GM18499 (cell line): ENCODE results near the gene GLMP.
A peak's percentile ranks its signal among the peaks of the same experiment; 100 is the strongest.
"Not testable (repeated sequence)": the region's sequence is repeated elsewhere in the genome, so short reads cannot be mapped to it uniquely, and the experiment has no call there.

Source experiments
- ATAC-seq: cut with Tn5 transposase; IDR thresholded peaks from one replicate; pipeline ENCODE4 v1.9.1; 2021; ENCODE audit warnings: moderate number of reproducible peaks; ENCODE audit not compliant: insufficient read depth, unreplicated experiment

GLMP gene

DNA sequence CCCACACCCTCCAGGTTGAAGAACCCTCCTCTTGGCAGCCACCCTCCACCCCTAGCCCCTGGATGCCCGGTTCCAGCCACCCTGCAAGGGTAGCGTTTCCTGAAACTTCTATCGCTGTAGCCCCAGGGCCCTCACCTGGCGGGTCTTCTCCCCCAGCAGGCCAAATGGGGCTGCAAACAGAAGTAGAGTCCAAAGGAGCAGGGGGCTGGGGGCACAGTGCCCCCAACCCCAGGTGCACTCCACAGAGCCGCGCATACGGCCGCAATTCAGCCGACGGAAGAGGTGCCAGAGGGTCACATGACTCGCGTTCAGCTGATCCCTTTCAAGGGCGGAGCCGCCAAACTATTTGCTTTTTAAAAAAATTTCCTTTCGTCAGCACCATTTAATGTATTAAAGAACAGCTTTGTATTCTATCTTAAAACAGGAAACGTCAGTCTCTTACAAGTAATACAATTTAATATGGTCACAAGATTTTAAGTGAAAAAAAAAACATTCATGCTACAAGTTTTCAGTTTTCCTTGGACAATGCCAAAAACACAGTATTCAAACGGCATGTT, at the start of gene GLMP:
TSS of gene GLMP (minus strand) at position 289 of the 557 bp plus-strand sequence. CDS start at position 255, 34 bp downstream.
- no peak for ATAC-seq

DNA sequence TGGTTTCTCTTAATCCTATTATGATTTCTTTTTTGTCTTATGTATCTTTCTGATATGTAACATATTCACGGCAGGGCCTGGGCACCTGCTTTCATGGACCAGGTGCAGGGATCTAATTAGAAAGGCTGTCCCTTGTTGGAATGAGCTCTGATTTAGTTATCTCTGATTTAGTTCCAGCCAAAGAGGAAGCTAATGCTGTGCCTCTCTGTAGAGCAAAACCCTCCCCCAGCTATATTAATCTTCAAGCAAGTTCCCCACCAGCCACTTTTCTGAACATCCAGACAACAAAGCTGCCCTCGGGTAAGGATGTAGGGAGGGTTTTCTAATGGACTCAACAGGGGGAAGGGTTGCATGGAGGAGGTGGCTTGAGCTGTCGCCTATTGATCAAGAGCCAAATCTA, 48.9 kb upstream of the GLMP start:
- ATAC-seq: no peak

DNA sequence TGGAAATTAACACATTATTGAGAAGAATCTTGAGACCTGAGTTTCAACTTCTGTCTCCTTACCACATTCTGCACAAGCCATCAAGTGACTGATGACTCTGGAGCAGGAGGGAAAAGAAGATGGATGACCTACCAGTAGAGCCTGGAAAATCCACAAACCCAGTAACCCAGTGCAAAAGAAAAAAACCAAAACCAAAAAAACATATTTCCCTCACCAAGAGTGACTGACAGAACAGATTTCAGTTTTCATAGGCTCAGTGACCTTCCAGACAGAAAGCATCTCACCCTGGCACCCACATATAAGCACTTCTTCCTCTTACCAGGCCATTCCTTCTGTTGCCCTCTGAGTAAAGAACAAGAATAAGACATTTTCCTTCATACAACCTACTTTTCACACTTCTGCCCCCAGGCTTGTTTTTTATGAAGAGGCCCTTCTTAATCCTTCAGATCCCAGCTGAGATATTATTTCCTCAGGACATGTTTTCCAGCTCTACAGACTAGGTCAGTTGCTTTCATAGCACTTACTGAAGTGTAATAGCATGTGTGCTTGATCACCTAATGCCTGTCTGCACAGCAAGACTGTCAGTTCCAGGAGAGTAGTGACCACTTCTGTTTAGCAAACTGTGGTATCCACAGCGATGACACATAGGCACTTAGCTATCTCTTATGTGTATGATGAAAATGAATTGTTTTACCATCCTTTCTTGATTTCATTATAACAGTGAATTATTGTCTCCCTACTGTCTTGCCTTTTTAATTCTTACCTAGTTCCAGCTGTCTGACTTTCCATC, 46.9 kb upstream of the GLMP start:
- no peak for ATAC-seq

- ATAC-seq: peak; percentile 82
Measured at GRCh38 chr1:156338180-156338976, 42.9 kb upstream of the GLMP start, which contains the start of the genes CCT3 and TSACC. Gene CCT3 (minus strand): TSS chr1:156338292. CDS start chr1:156338184, 108 bp downstream. Gene TSACC (plus strand): TSS chr1:156338526. CDS start chr1:156339758, 1,232 bp downstream.

DNA sequence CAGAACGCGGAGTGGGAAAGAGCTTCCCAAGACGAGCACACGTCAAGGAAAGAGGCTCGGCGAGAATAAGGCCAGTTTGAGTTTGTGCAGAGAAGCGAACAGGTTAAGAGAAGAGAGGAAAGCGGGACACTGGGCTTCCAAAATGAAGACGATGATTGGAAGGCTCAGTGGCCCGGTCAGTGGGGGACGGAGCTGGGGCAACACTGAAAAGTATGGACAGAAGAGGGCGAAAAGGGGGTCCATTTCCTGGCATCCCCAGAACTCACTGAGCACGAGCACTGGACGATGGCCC, 42.4 kb upstream of the GLMP start:
- ATAC-seq: no peak

- ATAC-seq: no peak
Measured at GRCh38 chr1:156337052-156337887, 41.8 kb upstream of the GLMP start.

GRCh38 chr1:156336242-156336641, 40.8 kb upstream of the GLMP start:
- ATAC-seq: no peak

GRCh38 chr1:156323179-156323578, 27.7 kb upstream of the GLMP start:
- not testable (repeated sequence) for ATAC-seq

GRCh38 chr1:156320560-156320959, 25.1 kb upstream of the GLMP start:
- ATAC-seq: no peak

DNA sequence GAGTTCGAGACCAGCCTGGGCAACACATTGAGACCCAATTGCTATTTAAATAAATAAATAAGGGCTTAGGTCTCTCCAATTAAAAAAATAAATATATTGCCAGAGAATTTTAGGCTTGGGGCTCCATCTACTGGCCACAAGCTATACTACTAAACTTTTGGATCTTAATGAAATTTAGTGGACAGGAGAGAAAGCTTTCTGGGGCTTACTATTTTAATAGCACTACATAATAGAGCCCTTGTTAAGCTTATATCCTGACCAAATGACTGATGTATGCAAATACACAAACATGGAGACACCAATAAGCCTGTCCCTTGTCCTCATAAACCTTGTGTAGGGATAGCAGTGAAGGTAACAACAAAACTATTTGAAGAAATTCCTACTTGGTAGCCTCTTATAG, 24.2 kb upstream of the GLMP start:
- ATAC-seq: no peak

GRCh38 chr1:156316909-156317308, 21.4 kb upstream of the GLMP start:
- no peak for ATAC-seq

- ATAC-seq: no peak
Measured at GRCh38 chr1:156310962-156311361, 15.5 kb upstream of the GLMP start.

GRCh38 chr1:156308078-156308477, 12.6 kb upstream of the GLMP start:
- no peak for ATAC-seq

DNA sequence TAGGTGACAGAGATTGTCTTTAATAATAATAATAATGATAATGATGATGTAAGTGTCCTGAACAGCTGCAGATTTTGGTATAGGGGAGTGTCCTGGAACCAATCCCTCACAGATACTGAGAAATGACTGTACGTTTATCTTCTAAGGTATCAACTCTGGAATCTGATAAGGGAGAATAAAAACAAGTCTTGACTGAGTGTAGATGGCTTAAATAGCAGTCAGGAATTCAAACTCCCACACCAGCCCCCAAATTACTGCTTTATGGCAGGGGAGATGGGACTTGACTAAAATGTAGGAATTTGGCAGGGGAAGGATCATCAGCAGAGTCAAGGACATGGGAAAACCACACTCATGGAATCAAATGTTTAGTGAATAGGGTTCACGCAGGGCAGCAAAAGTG, 9.7 kb upstream of the GLMP start:
- ATAC-seq: no peak

- no peak for ATAC-seq
Measured at GRCh38 chr1:156303241-156303640, 7.8 kb upstream of the GLMP start.

DNA sequence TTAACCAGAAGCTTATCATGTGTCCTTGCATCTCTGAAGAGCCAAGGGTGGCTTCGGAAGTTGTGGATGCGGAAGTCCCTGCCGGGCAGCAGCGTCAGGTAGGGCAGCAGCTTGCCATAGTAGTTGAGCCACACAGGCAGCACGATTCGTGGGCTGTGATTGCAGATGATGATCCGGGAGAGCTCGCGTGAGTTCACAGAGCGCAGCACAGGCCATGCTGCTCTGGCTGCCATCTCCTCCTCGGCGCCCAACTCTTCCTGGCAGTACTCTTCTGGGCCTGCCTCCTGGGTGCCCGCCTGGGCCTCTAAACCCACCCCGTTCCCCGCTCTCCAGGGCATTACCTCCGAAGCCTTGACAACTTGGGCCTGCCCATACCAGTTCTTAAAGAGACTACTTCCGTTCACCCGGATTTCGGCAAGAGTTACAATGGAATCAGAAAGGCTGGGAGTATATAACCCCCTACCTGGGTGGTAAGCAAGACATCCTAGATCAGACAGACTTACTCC, 3.4 kb upstream of the GLMP start, which contains the start of gene VHLL:
TSS of gene VHLL (minus strand) at position 456 of the 506 bp plus-strand sequence. CDS start at position 338, 118 bp downstream.
- no peak for ATAC-seq

DNA sequence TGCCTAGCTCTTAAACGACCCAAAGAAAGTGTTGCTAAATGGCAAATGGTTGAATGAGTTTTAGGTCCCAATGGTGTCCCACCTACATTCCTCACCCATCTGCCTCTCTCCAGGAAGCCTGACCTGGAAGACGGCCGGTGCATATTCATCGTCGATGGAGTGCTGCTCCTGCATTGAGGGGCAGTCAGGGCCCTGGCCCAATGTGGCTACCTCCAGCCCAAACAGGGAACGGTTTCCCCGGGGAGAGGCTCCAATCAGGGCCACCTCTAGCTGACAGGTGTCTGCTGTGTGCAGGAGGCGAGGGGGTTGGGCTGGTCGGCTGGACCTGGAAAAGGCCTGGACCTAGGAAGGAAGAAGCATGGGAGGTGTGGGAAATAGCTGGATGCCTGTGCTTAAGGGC, 1.6 kb downstream of the GLMP start:
- ATAC-seq: no peak

DNA sequence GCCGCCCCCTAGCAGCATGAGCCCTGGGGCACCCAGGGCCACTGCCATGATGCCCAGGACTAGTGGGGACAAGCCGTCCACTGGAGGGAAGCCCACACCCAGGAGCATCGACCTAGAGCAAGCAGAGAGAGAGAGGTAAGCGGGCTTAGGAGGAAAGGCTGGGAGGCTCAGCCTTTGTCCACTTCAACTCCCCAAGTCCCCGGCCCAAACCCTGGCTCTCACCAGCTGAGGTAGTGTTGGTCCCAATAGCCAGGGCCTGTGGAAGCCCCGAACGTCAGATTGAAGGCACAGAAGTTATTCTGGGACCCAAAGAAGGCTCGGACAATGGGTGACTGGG, 2.4 kb downstream of the GLMP start:
- no peak for ATAC-seq

DNA sequence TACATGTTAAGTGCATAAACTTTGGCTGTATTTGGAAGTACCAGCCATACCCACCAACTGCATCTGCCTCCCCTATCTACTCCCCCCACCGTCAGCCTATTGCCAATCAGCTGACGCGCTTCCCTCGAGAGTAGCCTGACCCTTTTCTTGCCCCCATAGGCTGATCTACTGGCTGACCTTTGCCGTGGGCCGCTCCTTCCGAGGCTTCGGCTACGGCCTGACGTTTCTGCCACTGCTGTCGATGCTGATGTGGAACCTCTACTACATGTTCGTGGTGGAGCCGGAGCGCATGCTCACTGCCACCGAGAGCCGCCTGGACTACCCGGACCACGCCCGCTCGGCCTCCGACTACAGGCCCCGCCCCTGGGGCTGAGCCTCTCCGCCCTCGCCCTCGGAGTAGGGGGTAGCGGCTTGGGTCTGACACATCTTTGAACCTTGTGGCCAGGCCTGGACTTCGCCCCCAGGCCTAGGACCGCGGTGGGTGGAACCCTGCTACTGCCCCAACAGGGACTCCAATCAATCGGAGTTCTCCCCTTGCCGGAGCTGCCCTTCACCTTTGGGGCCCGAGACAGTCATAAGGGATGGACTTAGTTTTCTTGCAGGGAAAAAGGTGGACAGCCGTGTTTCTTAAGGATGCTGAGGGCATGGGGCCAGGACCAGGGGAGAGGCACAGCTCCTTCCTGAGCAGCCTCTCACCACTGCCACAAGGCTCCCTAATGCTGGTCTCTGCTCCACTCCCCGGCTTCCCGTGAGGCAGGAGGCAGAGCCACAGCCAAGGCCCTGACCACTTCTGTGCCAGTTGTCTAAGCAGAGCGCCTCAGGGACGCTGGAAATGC, 4.0 kb downstream of the GLMP start:
- ATAC-seq: no peak
